Measurements from ENCODE around the gene PPCDC. TPM values are rescaled to one million over a fixed set of nuclear protein-coding genes. Genes with fewer than 3 reads are reported as not detected.

The PPCDC gene, protein sequence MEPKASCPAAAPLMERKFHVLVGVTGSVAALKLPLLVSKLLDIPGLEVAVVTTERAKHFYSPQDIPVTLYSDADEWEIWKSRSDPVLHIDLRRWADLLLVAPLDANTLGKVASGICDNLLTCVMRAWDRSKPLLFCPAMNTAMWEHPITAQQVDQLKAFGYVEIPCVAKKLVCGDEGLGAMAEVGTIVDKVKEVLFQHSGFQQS
- 11.2 TPM for total RNA-seq
- long read RNA-seq, transcript PPCDC-201 (6 exons, 2,250 nt), result major isoform, 6 of 25 reads
- long read RNA-seq, partial matches to known transcripts, result 2 of 25 reads
- long read RNA-seq, other reads (novel, unspliced or antisense), result 14 of 25 reads

DNA sequence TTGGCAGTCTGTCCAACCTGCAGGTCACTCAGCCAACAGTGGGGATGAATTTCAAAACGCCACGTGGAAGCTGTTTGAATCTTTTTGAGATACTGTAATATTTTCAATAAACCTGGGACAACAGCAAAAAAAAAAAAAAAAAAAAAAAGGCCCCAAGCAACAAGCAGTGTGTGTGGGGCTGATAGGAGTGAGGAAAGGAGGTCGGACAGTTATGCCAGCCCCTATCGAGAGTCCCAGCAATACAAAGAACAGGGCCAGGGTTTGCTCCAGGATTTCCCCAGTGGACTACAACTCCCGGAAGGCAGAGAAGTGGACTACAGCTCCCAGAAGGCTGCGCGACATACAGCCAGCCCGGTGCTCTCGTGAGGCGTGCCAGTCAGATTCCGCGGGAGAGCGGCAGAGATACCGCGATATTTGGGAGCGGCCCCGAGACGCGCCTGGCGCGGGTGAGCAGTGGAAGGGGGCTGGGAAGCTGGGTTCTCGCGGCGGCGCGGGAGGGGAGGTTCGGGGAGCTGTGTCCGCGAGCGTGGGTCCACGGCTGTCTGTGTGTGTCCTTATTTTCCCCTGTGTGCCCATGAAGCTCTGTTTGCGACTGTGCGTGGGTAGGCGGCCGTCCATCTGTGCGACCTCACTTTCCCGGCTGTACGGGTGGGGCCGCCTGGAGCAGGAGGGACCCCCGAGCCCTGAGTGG, at the start of gene PPCDC:
TSS of gene PPCDC (plus strand) at position 410 of the 691 bp plus-strand sequence. CDS start 4,729 bp downstream, outside the sequence.
- ATAC-seq (peak; percentile 98 to 100), DNase-seq (peak; percentile 97)
- Histone ChIP-seq H3K27me3 (ENCODE audit: low read depth) (no peaks in the 10 kb centered on the region), H3K27ac (peak within 1 kb of the TSS; percentile 93), H3K4me3 (peak within 1 kb of the TSS; percentile 95), H3K9me3 (no peaks in the 10 kb centered on the region), H3K4me1 (peaks cover 17% of the 10 kb centered on the region), H3K36me3 (no peaks in the 10 kb centered on the region)
- TF ChIP-seq, protein P1, sequence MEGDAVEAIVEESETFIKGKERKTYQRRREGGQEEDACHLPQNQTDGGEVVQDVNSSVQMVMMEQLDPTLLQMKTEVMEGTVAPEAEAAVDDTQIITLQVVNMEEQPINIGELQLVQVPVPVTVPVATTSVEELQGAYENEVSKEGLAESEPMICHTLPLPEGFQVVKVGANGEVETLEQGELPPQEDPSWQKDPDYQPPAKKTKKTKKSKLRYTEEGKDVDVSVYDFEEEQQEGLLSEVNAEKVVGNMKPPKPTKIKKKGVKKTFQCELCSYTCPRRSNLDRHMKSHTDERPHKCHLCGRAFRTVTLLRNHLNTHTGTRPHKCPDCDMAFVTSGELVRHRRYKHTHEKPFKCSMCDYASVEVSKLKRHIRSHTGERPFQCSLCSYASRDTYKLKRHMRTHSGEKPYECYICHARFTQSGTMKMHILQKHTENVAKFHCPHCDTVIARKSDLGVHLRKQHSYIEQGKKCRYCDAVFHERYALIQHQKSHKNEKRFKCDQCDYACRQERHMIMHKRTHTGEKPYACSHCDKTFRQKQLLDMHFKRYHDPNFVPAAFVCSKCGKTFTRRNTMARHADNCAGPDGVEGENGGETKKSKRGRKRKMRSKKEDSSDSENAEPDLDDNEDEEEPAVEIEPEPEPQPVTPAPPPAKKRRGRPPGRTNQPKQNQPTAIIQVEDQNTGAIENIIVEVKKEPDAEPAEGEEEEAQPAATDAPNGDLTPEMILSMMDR (IDR thresholded peaks at IDR 0.05), result no peak
- intact Hi-C loops (cut with DNase I), result no loop called here

DNA sequence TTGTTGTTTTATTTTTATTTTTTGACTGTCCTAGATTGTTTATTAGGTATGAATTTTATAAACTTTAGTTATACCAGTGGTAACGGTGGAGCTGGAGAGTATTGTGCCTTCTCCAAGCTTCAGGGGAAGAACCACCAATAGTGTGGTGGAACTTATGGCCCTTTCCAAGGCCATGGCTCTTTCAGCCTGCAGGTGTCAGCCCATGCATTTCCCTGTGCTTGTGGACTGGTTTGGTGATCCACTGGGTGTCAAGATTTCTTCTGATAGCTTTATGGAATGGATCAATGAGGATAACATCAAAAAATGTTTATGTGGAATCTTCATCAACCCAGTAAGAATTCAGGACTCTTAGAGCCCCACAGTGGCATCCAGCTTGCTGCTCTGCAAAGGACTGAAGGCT, 47.2 kb upstream of the PPCDC start:
- TF ChIP-seq, protein P1 (IDR thresholded peaks at IDR 0.05), result no peak
- intact Hi-C loops (cut with DNase I), result no loop called here
- no peak for ATAC-seq
- H3K36me3 ChIP-seq, result no peaks in the 10 kb centered on the region
- no peaks in the 10 kb centered on the region for H3K4me1 ChIP-seq
- no peaks in the 10 kb centered on the region for H3K27me3 ChIP-seq (ENCODE audit: low read depth)
- H3K27ac ChIP-seq, result no peak overlapping the region
- H3K4me3 ChIP-seq, result no peak overlapping the region
- H3K9me3 ChIP-seq, result no peaks in the 10 kb centered on the region
- DNase-seq, result no peak

DNA sequence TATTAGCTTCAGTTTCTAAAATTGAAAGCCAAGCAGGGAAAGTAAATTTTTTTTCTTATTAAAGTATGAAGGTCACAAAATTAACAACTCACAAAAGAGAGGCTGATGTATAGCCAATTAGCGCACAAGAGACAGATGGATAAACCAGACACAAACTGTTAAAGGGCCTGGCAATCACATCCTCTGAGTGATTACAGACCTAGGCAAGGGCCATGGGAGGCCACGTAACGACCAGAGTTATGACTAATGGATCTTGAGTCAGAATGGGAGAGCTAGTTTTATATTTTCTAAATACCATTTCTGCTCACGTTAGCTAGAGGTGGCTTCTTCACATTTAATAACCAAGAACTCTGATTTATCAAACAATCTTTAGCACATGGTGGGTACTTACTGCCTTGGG, 45.8 kb upstream of the PPCDC start:
- DNase-seq, result no peak
- TF ChIP-seq, protein P1 (IDR thresholded peaks at IDR 0.05), result no peak
- Histone ChIP-seq H3K27me3 (ENCODE audit: low read depth) (no peaks in the 10 kb centered on the region), H3K36me3 (no peaks in the 10 kb centered on the region), H3K27ac (no peak overlapping the region), H3K4me3 (no peak overlapping the region), H3K9me3 (no peaks in the 10 kb centered on the region), H3K4me1 (no peaks in the 10 kb centered on the region)
- intact Hi-C loops (cut with DNase I), result no loop called here
- no peak for ATAC-seq

DNA sequence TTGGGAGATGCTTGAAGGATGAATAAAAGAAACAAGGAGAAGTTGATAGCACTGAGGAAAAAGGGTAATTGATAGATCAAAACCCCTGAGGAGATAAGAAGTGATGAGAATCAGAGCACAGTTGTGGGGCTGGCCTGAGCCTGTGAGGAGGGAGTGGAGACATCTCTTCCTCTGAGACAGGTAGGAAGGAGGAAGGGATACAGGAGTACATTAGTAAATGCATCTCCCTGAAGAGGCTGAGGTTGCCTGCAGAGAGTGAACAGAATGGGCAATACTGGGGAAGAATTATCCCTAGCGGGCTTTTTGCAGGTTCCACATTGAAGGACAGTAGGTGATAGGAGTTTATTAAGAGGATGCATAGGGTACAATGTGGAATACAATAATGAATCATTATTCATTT, 45.3 kb upstream of the PPCDC start:
- no peaks in the 10 kb centered on the region for H3K27me3 ChIP-seq (ENCODE audit: low read depth)
- TF ChIP-seq, protein P1 (IDR thresholded peaks at IDR 0.05), result no peak
- no peak overlapping the region for H3K27ac ChIP-seq
- H3K4me1 ChIP-seq, result no peaks in the 10 kb centered on the region
- DNase-seq (no peak), ATAC-seq (no peak)
- H3K36me3 ChIP-seq, result no peaks in the 10 kb centered on the region
- no peak overlapping the region for H3K4me3 ChIP-seq
- no peaks in the 10 kb centered on the region for H3K9me3 ChIP-seq
- intact Hi-C loops (cut with DNase I), result no loop called here

DNA sequence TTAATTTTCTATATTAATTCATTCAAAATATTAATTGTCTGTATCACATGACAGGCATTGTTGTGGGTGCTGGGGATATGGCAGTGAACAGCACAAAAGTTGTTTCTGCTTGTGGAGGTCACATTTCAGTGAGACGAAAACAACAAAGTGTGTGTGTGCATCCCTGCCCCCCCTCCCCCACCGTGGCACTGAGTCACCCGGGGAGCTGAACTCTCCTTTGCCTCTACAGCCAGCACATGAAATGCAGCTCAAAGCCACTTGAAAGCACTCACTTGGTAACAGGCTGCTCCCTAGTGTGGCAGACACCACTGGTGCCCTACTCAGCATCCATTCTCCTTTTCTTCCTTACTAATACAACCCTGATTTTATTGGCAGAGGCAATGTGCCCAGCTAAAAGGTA, 44.9 kb upstream of the PPCDC start:
- H3K4me3 ChIP-seq, result no peak overlapping the region
- ATAC-seq, result peak; percentile 66 to 83
- TF ChIP-seq, protein P1 (IDR thresholded peaks at IDR 0.05), result no peak

More for the DNA sequence above, 44.9 kb upstream of the PPCDC start:
- intact Hi-C loops (cut with DNase I), result no loop called here
- no peak for DNase-seq
- Histone ChIP-seq H3K36me3 (no peaks in the 10 kb centered on the region), H3K27ac (no peak overlapping the region), H3K27me3 (ENCODE audit: low read depth) (peaks cover 3% of the 10 kb centered on the region), H3K9me3 (no peaks in the 10 kb centered on the region), H3K4me1 (no peaks in the 10 kb centered on the region)
